ENCODE data around the gene BAG2.

Gene BAG2

GRCh38 chr6:57172136-57173055 lies at the start of gene BAG2:
Gene BAG2, plus strand, starts transcription at chr6:57172326. Its CDS starts 372 bp downstream, at chr6:57172698.
- peaks cover 10% of the 10 kb centered on the region for H3K36me3 ChIP-seq (ENCODE audit: control insufficient read depth, insufficient read depth, low read length, severe bottlenecking)
- no peaks in the 10 kb centered on the region for H3K9me3 ChIP-seq (ENCODE audit: control insufficient read depth, low read length)
- H3K9ac ChIP-seq (ENCODE audit: low read length) = peak within 1 kb of the TSS; percentile 96
- H3K4me3 ChIP-seq (ENCODE audit: low read length) = peak within 1 kb of the TSS; percentile 91
- H3K4me1 ChIP-seq (ENCODE audit: control insufficient read depth, insufficient read depth, low read length) = peaks cover 21% of the 10 kb centered on the region
- DNase-seq (ENCODE audit: low read depth) = peak; percentile 89
- H3K27me3 ChIP-seq (replicated peaks; ENCODE audit: control insufficient read depth, insufficient read depth, low read length) = no peaks in the 10 kb centered on the region

DNA sequence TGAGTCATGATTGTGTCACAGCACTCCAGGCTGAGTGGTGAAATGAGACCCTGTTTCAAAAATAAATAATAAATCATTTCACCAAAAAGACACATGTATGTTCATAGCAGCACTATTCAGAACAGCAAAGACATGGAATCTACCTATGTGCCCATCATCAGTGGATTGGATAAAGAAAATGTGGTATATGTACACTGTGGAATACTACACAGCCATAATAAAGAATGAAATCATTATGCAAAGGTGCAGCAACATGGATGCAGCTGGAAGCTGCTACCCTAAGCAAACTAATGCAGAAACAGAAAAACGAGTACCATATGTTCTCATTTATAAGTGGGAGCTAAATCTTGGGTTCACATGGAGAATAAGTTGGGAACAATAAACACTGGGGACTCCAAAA lies 49.0 kb upstream of the BAG2 start:
- Histone ChIP-seq H3K4me1 (ENCODE audit: control insufficient read depth, insufficient read depth, low read length) (no peaks in the 10 kb centered on the region), H3K4me3 (ENCODE audit: low read length) (no peak overlapping the region), H3K9me3 (ENCODE audit: control insufficient read depth, low read length) (no peaks in the 10 kb centered on the region), H3K36me3 (ENCODE audit: control insufficient read depth, insufficient read depth, low read length, severe bottlenecking) (peaks cover 16% of the 10 kb centered on the region), H3K27me3 (replicated peaks; ENCODE audit: control insufficient read depth, insufficient read depth, low read length) (no peaks in the 10 kb centered on the region), H3K9ac (ENCODE audit: low read length) (no peak overlapping the region)
- no peak for DNase-seq (ENCODE audit: low read depth)

GRCh38 chr6:57127763-57128162 lies 44.4 kb upstream of the BAG2 start:
- Histone ChIP-seq H3K4me3 (ENCODE audit: low read length) (no peak overlapping the region), H3K27me3 (replicated peaks; ENCODE audit: control insufficient read depth, insufficient read depth, low read length) (no peaks in the 10 kb centered on the region), H3K36me3 (ENCODE audit: control insufficient read depth, insufficient read depth, low read length, severe bottlenecking) (peaks cover 20% of the 10 kb centered on the region), H3K9me3 (ENCODE audit: control insufficient read depth, low read length) (no peaks in the 10 kb centered on the region), H3K4me1 (ENCODE audit: control insufficient read depth, insufficient read depth, low read length) (peaks cover 8% of the 10 kb centered on the region), H3K9ac (ENCODE audit: low read length) (no peak overlapping the region)
- DNase-seq (ENCODE audit: low read depth) = no peak

- Histone ChIP-seq H3K27me3 (replicated peaks; ENCODE audit: control insufficient read depth, insufficient read depth, low read length) (no peaks in the 10 kb centered on the region), H3K4me3 (ENCODE audit: low read length) (no peak overlapping the region), H3K4me1 (ENCODE audit: control insufficient read depth, insufficient read depth, low read length) (peaks cover 8% of the 10 kb centered on the region)
Measured at GRCh38 chr6:57130661-57131177, 41.4 kb upstream of the BAG2 start.

DNA sequence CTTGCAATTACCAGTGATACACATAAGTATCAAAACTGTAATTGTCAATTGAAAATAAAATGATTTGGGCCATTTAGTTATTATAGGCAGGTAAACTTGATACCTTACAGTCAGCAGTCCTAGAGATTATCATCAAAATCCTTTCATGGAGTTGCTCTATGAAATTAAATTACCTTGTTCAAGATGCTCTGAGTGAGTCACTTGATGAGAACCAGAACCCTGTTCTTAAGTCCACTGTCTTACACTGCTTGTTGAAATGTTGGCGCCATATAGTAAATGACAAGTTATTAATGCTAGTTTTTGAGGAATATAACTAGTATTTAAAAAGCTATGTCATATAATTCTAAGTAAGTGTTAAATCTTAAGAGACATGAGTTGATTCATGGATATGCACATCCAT lies 37.2 kb upstream of the BAG2 start:
- Histone ChIP-seq H3K36me3 (ENCODE audit: control insufficient read depth, insufficient read depth, low read length, severe bottlenecking) (peaks cover 45% of the 10 kb centered on the region), H3K4me3 (ENCODE audit: low read length) (no peak overlapping the region), H3K9me3 (ENCODE audit: control insufficient read depth, low read length) (no peaks in the 10 kb centered on the region), H3K27me3 (replicated peaks; ENCODE audit: control insufficient read depth, insufficient read depth, low read length) (no peaks in the 10 kb centered on the region), H3K9ac (ENCODE audit: low read length) (no peak overlapping the region), H3K4me1 (ENCODE audit: control insufficient read depth, insufficient read depth, low read length) (peaks cover 8% of the 10 kb centered on the region)
- no peak for DNase-seq (ENCODE audit: low read depth)

More at GRCh38 chr6:57130661-57131177, 41.4 kb upstream of the BAG2 start:
- Histone ChIP-seq H3K9ac (ENCODE audit: low read length) (no peak overlapping the region), H3K9me3 (ENCODE audit: control insufficient read depth, low read length) (no peaks in the 10 kb centered on the region), H3K36me3 (ENCODE audit: control insufficient read depth, insufficient read depth, low read length, severe bottlenecking) (peaks cover 40% of the 10 kb centered on the region)
- DNase-seq (ENCODE audit: low read depth) = no peak

GRCh38 chr6:57135885-57136284 lies 36.2 kb upstream of the BAG2 start:
- no peak overlapping the region for H3K9ac ChIP-seq (ENCODE audit: low read length)
- peaks cover 43% of the 10 kb centered on the region for H3K36me3 ChIP-seq (ENCODE audit: control insufficient read depth, insufficient read depth, low read length, severe bottlenecking)
- no peaks in the 10 kb centered on the region for H3K9me3 ChIP-seq (ENCODE audit: control insufficient read depth, low read length)
- DNase-seq (ENCODE audit: low read depth) = peak; percentile 46
- H3K4me1 ChIP-seq (ENCODE audit: control insufficient read depth, insufficient read depth, low read length) = peaks cover 6% of the 10 kb centered on the region
- H3K27me3 ChIP-seq (replicated peaks; ENCODE audit: control insufficient read depth, insufficient read depth, low read length) = no peaks in the 10 kb centered on the region
- no peak overlapping the region for H3K4me3 ChIP-seq (ENCODE audit: low read length)

DNA sequence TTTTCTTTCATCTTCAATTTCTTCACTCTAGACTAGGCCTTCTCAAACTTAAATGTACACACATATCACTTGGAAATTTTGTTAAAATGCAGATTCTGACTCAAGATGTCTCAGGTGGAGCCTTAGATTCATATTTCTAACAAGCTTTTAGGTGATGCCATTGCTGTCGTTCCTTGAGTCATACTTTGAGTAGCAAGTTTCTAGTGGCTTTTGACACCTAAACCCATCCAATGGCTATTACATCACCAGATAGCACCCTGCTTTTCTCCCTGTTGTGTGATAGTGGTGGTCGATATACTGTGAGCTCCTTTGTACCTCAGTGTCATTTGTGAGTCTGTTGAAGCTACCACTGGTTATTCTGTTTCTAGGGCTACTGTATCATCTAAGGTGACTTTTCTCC lies 34.8 kb upstream of the BAG2 start:
- no peaks in the 10 kb centered on the region for H3K4me1 ChIP-seq (ENCODE audit: control insufficient read depth, insufficient read depth, low read length)
- H3K4me3 ChIP-seq (ENCODE audit: low read length) = no peak overlapping the region
- H3K9me3 ChIP-seq (ENCODE audit: control insufficient read depth, low read length) = no peaks in the 10 kb centered on the region
- no peak overlapping the region for H3K9ac ChIP-seq (ENCODE audit: low read length)
- peaks cover 53% of the 10 kb centered on the region for H3K36me3 ChIP-seq (ENCODE audit: control insufficient read depth, insufficient read depth, low read length, severe bottlenecking)
- no peaks in the 10 kb centered on the region for H3K27me3 ChIP-seq (replicated peaks; ENCODE audit: control insufficient read depth, insufficient read depth, low read length)
- DNase-seq (ENCODE audit: low read depth) = no peak

DNA sequence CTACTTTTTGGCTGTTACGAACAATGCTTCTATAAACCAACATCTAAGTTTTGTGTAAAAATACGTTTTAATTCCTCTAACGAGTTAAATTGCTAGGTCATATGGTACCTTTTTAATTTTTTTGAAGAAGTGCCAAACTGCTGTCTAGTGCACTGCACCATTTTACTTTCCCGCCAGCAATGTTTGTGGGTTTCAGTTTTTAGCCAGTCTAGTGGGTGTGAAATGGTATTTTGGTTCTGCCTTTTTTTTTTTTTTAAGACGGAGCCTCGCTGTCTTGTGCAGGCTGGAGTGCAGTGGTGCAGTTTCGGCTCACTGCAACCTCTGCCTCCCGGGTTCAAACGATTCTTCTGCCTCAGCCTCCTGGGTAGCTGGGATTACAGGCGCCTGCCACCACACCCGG lies 34.1 kb upstream of the BAG2 start:
- DNase-seq (ENCODE audit: low read depth) = no peak
- Histone ChIP-seq H3K9me3 (ENCODE audit: control insufficient read depth, low read length) (no peaks in the 10 kb centered on the region), H3K4me1 (ENCODE audit: control insufficient read depth, insufficient read depth, low read length) (no peaks in the 10 kb centered on the region), H3K36me3 (ENCODE audit: control insufficient read depth, insufficient read depth, low read length, severe bottlenecking) (peaks cover 57% of the 10 kb centered on the region), H3K9ac (ENCODE audit: low read length) (no peak overlapping the region), H3K4me3 (ENCODE audit: low read length) (no peak overlapping the region), H3K27me3 (replicated peaks; ENCODE audit: control insufficient read depth, insufficient read depth, low read length) (no peaks in the 10 kb centered on the region)

DNA sequence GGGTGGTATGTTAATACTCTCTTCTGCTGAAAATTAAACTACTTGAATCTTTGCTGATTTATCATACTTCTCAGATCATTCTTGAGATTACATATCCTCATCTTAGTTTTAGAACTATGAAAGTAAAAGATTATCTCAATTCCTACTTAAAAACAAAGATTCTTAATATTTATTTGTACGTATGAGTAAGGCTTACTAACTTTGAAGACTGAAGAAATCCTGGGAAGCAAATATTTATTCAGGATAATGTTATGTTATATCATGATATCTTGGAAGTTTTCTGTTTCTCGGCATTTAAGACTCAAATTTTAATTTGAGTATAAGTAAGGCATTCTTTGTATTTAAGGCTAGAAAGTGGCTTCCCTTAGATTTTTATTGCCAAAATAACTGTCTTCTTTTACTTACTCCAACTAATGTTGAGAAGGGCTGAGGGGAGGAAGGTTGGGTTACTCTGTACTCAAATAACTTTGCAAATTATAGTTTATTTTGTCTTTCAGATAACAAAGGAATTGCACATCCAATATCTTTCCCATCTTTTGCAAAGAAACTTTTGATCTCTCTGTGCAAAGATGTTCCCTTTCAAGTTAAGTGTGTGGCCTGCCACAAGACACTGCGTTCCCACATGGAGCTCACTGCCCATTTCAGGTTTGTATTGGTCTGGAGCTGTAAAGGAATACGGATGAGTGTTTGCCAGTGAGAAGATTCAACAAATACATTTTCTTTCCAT lies 30.5 kb upstream of the BAG2 start:
- no peaks in the 10 kb centered on the region for H3K4me1 ChIP-seq (ENCODE audit: control insufficient read depth, insufficient read depth, low read length)
- no peak overlapping the region for H3K4me3 ChIP-seq (ENCODE audit: low read length)
- H3K9me3 ChIP-seq (ENCODE audit: control insufficient read depth, low read length) = no peaks in the 10 kb centered on the region
- no peak overlapping the region for H3K9ac ChIP-seq (ENCODE audit: low read length)
- H3K27me3 ChIP-seq (replicated peaks; ENCODE audit: control insufficient read depth, insufficient read depth, low read length) = no peaks in the 10 kb centered on the region
- peaks cover 48% of the 10 kb centered on the region for H3K36me3 ChIP-seq (ENCODE audit: control insufficient read depth, insufficient read depth, low read length, severe bottlenecking)
- no peak for DNase-seq (ENCODE audit: low read depth)

- no peak for DNase-seq (ENCODE audit: low read depth)
- no peaks in the 10 kb centered on the region for H3K27me3 ChIP-seq (replicated peaks; ENCODE audit: control insufficient read depth, insufficient read depth, low read length)
- no peak overlapping the region for H3K4me3 ChIP-seq (ENCODE audit: low read length)
- H3K9me3 ChIP-seq (ENCODE audit: control insufficient read depth, low read length) = no peaks in the 10 kb centered on the region
- peaks cover 47% of the 10 kb centered on the region for H3K36me3 ChIP-seq (ENCODE audit: control insufficient read depth, insufficient read depth, low read length, severe bottlenecking)
- H3K4me1 ChIP-seq (ENCODE audit: control insufficient read depth, insufficient read depth, low read length) = no peaks in the 10 kb centered on the region
- no peak overlapping the region for H3K9ac ChIP-seq (ENCODE audit: low read length)
Measured at GRCh38 chr6:57142178-57142525, 30.0 kb upstream of the BAG2 start.

DNA sequence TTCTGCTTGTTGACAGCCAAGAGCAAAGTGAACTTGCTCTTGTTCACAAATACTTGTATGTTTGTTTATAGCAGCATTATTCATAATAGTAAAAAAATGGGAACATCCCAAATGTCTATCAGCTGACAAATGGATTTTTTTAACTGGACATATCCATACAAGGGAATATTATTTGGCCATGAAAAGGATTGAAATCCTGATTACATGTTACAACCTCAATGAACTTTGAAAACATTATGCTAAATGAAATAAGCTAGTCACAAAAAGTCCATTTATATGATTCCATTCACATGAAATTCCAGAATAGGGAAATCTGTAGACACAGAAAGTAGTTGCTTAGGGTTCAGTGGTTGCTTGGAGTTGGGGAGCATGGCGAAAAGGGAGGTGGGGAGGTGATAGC lies 28.4 kb upstream of the BAG2 start:
- no peaks in the 10 kb centered on the region for H3K27me3 ChIP-seq (replicated peaks; ENCODE audit: control insufficient read depth, insufficient read depth, low read length)
- H3K9me3 ChIP-seq (ENCODE audit: control insufficient read depth, low read length) = no peaks in the 10 kb centered on the region
- H3K4me1 ChIP-seq (ENCODE audit: control insufficient read depth, insufficient read depth, low read length) = no peaks in the 10 kb centered on the region
- DNase-seq (ENCODE audit: low read depth) = no peak
- H3K4me3 ChIP-seq (ENCODE audit: low read length) = no peak overlapping the region
- H3K9ac ChIP-seq (ENCODE audit: low read length) = no peak overlapping the region
- H3K36me3 ChIP-seq (ENCODE audit: control insufficient read depth, insufficient read depth, low read length, severe bottlenecking) = peaks cover 56% of the 10 kb centered on the region

Measured in adipocyte (in vitro differentiated cells).